Astrocyte (in vitro differentiated cells and primary cell): ENCODE measurements around the gene SRGAP1. TPM values are rescaled to one million over a fixed set of nuclear protein-coding genes. Genes with fewer than 3 reads are reported as not detected.

Source experiments
- DNase-seq: peaks from one replicate; pipeline ENCODE4 v3.0.0-alpha.2; 2010; ENCODE audit warnings: low read depth
- FAIRE-seq: peaks from 2 replicates; lab custom pipeline; 2011; peaks lifted over from hg19 to GRCh38; lab: Jason Lieb, UNC
- H2AFZ ChIP-seq: 2 replicates; pipeline ENCODE4 v1.6.0; 2012; ENCODE audit warnings: low read depth, low read length, inconsistent platforms
- H3K27ac ChIP-seq: 2 replicates; pipeline ENCODE4 v1.5.1; 2011; ENCODE audit warnings: low read depth, low read length, inconsistent platforms
- H3K27me3 ChIP-seq: 2 replicates; pipeline ENCODE4 v1.6.0; 2011; ENCODE audit warnings: low read length, inconsistent platforms; ENCODE audit not compliant: insufficient read depth
- H3K36me3 ChIP-seq: 2 replicates; pipeline ENCODE4 v1.5.1; 2011; ENCODE audit warnings: low read length, inconsistent platforms; ENCODE audit not compliant: insufficient read depth
- H3K4me1 ChIP-seq: 2 replicates; pipeline ENCODE4 v1.5.1; 2011; ENCODE audit warnings: low read length, inconsistent platforms; ENCODE audit not compliant: insufficient read depth
- H3K4me2 ChIP-seq: 2 replicates; pipeline ENCODE4 v1.6.0; 2012; ENCODE audit warnings: low read length, inconsistent platforms
- H3K4me3 ChIP-seq: 2 replicates; pipeline ENCODE4 v1.5.1; 2011; ENCODE audit warnings: low read depth, mild to moderate bottlenecking, low read length, inconsistent platforms; ENCODE audit not compliant: insufficient read depth
- H3K79me2 ChIP-seq: 2 replicates; pipeline ENCODE4 v1.6.0; 2012; ENCODE audit warnings: mild to moderate bottlenecking, low read length, inconsistent platforms; ENCODE audit not compliant: insufficient read depth
- H3K9ac ChIP-seq: 2 replicates; pipeline ENCODE4 v1.6.0; 2012; ENCODE audit warnings: mild to moderate bottlenecking, low read length, inconsistent platforms
- H3K9me3 ChIP-seq: 2 replicates; pipeline ENCODE4 v1.5.1; 2012; ENCODE audit warnings: low read depth, mild to moderate bottlenecking, low read length, inconsistent platforms; ENCODE audit not compliant: insufficient read depth
- H4K20me1 ChIP-seq: 2 replicates; pipeline ENCODE4 v1.6.0; 2012; ENCODE audit warnings: low read length, inconsistent platforms; ENCODE audit not compliant: insufficient read depth
- H3K27ac Mint-ChIP-seq: one replicate; pipeline ENCODE4 v1.8.0; 2021; ENCODE audit warnings: mild to moderate bottlenecking, mixed read lengths; ENCODE audit not compliant: unreplicated experiment
- H3K27me3 Mint-ChIP-seq: one replicate; pipeline ENCODE4 v1.8.0; 2021; ENCODE audit warnings: low read depth, mixed read lengths; ENCODE audit not compliant: unreplicated experiment
- H3K36me3 Mint-ChIP-seq: one replicate; pipeline ENCODE4 v1.8.0; 2021; ENCODE audit warnings: low read depth, mixed read lengths; ENCODE audit not compliant: unreplicated experiment
- H3K4me1 Mint-ChIP-seq: one replicate; pipeline ENCODE4 v1.8.0; 2021; ENCODE audit warnings: low read depth, mixed read lengths; ENCODE audit not compliant: unreplicated experiment
- H3K4me3 Mint-ChIP-seq: one replicate; pipeline ENCODE4 v1.8.0; 2021; ENCODE audit warnings: mild to moderate bottlenecking, moderate library complexity, mixed read lengths; ENCODE audit not compliant: unreplicated experiment
- H3K9me3 Mint-ChIP-seq: one replicate; pipeline ENCODE4 v1.8.0; 2021; ENCODE audit warnings: mild to moderate bottlenecking, mixed read lengths; ENCODE audit not compliant: unreplicated experiment
- EZH2 ChIP-seq: IDR thresholded peaks from 2 replicates; pipeline ENCODE4 v1.6.1; 2012; ENCODE audit warnings: mild to moderate bottlenecking, low read length, inconsistent platforms; ENCODE audit not compliant: insufficient read depth
- total RNA-seq: library from RNA; stranded (reverse); gene quantifications from 2 replicates; pipeline ENCODE4 v1.2.1, GENCODE V29; 2021
- TF ChIP-seq, protein P1 (sequence below): IDR thresholded peaks from 2 replicates; pipeline ENCODE4 v1.5.1; 2011; ENCODE audit warnings: low read depth, mild to moderate bottlenecking, inconsistent platforms, low read length, moderate library complexity; ENCODE audit not compliant: insufficient read depth

SRGAP1 gene
- total RNA-seq, 1 donor from 2014 or later, result 15.2 TPM

DNA sequence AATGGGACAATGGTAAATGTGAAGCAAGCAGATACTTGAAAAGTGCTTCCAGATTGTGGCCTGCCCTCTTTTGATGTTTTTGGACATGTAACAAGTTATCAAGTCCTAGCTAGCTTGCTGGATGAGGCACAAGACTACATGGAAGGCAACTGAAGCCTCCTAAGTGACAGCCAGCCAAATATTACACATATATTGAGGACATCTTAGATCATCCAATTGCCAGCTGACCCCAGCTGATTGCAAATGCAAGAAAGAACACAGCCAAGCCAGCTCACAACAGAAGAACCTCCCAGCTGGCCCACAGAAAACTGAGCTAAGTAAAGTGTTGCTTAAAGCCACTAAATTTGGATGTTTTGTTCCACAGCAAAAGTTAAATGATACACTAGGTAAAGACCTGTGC, 156.9 kb downstream of the SRGAP1 start:
- Histone ChIP-seq H3K9me3 (no peaks in the 10 kb centered on the region), H3K4me2 (no peak overlapping the region), H3K27me3 (no peaks in the 10 kb centered on the region), H4K20me1 (peaks cover 4% of the 10 kb centered on the region), H3K4me1 (peaks cover 8% of the 10 kb centered on the region), H3K9ac (no peak overlapping the region), H3K4me3 (no peak overlapping the region), H3K27ac (no peak overlapping the region), H2AFZ (no peak overlapping the region), H3K79me2 (no peaks in the 10 kb centered on the region), H3K36me3 (no peaks in the 10 kb centered on the region)
- no peak overlapping the region for H3K4me3 Mint-ChIP-seq
- peaks cover 10% of the 10 kb centered on the region for H3K4me1 Mint-ChIP-seq
- no peak for FAIRE-seq
- H3K9me3 Mint-ChIP-seq, result peaks cover 4% of the 10 kb centered on the region
- peaks cover 16% of the 10 kb centered on the region for H3K36me3 Mint-ChIP-seq
- no peak for TF ChIP-seq EZH2
- TF ChIP-seq, protein P1, sequence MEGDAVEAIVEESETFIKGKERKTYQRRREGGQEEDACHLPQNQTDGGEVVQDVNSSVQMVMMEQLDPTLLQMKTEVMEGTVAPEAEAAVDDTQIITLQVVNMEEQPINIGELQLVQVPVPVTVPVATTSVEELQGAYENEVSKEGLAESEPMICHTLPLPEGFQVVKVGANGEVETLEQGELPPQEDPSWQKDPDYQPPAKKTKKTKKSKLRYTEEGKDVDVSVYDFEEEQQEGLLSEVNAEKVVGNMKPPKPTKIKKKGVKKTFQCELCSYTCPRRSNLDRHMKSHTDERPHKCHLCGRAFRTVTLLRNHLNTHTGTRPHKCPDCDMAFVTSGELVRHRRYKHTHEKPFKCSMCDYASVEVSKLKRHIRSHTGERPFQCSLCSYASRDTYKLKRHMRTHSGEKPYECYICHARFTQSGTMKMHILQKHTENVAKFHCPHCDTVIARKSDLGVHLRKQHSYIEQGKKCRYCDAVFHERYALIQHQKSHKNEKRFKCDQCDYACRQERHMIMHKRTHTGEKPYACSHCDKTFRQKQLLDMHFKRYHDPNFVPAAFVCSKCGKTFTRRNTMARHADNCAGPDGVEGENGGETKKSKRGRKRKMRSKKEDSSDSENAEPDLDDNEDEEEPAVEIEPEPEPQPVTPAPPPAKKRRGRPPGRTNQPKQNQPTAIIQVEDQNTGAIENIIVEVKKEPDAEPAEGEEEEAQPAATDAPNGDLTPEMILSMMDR, result no peak
- H3K27ac Mint-ChIP-seq, result no peak overlapping the region
- no peaks in the 10 kb centered on the region for H3K27me3 Mint-ChIP-seq
- no peak for DNase-seq

DNA sequence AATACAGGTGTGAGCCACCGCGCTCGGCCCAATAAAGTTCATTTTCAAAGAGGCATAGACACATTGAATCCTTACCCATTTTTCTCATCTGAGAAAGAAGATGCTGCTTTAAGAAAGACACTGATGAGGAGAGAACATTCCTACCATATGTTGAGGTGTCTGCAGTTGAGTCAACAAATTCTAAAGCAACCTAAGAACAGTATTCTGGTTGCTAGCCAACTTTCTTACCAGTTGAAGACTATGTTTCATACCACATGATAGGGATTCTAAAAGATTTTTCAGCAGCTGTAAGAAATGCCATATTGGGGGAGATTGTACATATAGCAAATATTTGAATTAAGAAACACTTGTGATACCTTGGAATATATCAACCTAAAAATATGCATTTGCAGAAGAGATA, 160.1 kb downstream of the SRGAP1 start:
- Histone ChIP-seq H3K4me3 (no peak overlapping the region), H3K9ac (no peak overlapping the region), H2AFZ (no peak overlapping the region), H3K27me3 (no peaks in the 10 kb centered on the region), H3K79me2 (no peaks in the 10 kb centered on the region), H3K27ac (no peak overlapping the region), H3K4me2 (no peak overlapping the region), H3K9me3 (no peaks in the 10 kb centered on the region), H3K4me1 (peaks cover 30% of the 10 kb centered on the region), H3K36me3 (no peaks in the 10 kb centered on the region), H4K20me1 (no peaks in the 10 kb centered on the region)
- H3K27ac Mint-ChIP-seq, result peak overlapping the region; percentile 66
- no peak overlapping the region for H3K4me3 Mint-ChIP-seq
- H3K9me3 Mint-ChIP-seq, result peaks cover 4% of the 10 kb centered on the region
- peak; percentile 27 for DNase-seq
- peaks cover 14% of the 10 kb centered on the region for H3K36me3 Mint-ChIP-seq
- peak; percentile 26 for FAIRE-seq
- peaks cover 41% of the 10 kb centered on the region for H3K4me1 Mint-ChIP-seq
- no peak for TF ChIP-seq EZH2
- TF ChIP-seq, protein P1, result no peak
- H3K27me3 Mint-ChIP-seq, result no peaks in the 10 kb centered on the region

DNA sequence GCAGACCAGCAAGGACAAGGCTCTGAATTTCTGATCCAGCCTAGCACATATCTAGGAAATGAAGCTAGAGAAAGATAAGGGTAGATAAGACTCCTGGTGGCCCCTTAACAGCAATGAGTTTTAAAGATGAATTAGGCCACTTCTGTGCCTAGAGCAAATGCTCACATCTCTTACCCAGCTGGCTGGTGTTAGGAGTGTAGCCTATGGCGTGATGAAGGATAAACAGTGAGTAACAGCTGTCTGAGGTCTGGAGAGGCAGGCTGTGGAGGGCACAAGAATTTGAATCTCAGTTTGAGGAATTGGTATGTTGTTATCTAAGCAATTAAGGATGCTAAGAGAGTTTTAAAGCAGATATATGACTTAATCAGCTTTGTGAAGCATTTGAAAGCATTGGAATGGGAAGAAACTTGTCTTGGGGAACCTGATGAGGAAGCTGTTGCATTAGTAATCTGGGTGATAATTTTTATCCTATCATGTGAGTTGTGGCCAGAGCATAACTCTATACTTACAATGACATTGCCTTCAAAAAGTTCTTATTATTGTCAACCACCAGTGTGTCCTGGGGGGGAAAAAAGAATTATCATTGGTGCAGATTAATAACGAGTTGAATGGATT, 161.8 kb downstream of the SRGAP1 start:
- Histone ChIP-seq H3K4me2 (no peak overlapping the region), H3K27me3 (no peaks in the 10 kb centered on the region), H2AFZ (no peak overlapping the region), H3K4me3 (no peak overlapping the region), H3K9ac (peak overlapping the region; percentile 10), H4K20me1 (no peaks in the 10 kb centered on the region), H3K79me2 (no peaks in the 10 kb centered on the region), H3K36me3 (no peaks in the 10 kb centered on the region), H3K4me1 (peaks cover 39% of the 10 kb centered on the region), H3K9me3 (no peaks in the 10 kb centered on the region), H3K27ac (peak overlapping the region; percentile 63)
- DNase-seq (peak; percentile 92), FAIRE-seq (peak; percentile 54)
- peaks cover 55% of the 10 kb centered on the region for H3K4me1 Mint-ChIP-seq
- H3K4me3 Mint-ChIP-seq, result no peak overlapping the region
- peaks cover 2% of the 10 kb centered on the region for H3K9me3 Mint-ChIP-seq
- TF ChIP-seq EZH2, result no peak
- TF ChIP-seq, protein P1, result no peak
- peak overlapping the region; percentile 86 for H3K27ac Mint-ChIP-seq
- peaks cover 8% of the 10 kb centered on the region for H3K36me3 Mint-ChIP-seq
- H3K27me3 Mint-ChIP-seq, result no peaks in the 10 kb centered on the region
